ENCODE data around the gene LDB2.

DNA sequence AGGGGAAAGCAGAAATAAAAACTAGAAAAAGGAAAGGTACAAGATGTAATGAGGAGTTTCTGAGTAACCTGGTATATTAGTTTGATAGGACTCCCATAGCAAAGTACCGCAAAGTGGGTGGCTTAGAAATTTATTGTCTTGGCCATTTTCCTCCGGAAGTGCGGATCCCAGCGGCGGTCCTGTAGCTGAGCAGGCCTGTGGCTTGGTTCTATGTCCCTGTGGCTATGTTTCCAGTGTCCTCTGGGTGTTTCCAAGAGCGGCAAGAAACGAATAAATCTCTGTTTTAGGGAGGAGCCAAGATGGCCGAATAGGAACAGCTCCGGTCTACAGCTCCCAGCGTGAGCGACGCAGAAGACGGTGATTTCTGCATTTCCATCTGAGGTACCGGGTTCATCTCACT lies 44.0 kb upstream of the LDB2 start:
- TF ChIP-seq EZH2 (IDR thresholded peaks at IDR 0.05; ENCODE audit: insufficient read depth, low read length), result no peak
- TF ChIP-seq, protein P1, sequence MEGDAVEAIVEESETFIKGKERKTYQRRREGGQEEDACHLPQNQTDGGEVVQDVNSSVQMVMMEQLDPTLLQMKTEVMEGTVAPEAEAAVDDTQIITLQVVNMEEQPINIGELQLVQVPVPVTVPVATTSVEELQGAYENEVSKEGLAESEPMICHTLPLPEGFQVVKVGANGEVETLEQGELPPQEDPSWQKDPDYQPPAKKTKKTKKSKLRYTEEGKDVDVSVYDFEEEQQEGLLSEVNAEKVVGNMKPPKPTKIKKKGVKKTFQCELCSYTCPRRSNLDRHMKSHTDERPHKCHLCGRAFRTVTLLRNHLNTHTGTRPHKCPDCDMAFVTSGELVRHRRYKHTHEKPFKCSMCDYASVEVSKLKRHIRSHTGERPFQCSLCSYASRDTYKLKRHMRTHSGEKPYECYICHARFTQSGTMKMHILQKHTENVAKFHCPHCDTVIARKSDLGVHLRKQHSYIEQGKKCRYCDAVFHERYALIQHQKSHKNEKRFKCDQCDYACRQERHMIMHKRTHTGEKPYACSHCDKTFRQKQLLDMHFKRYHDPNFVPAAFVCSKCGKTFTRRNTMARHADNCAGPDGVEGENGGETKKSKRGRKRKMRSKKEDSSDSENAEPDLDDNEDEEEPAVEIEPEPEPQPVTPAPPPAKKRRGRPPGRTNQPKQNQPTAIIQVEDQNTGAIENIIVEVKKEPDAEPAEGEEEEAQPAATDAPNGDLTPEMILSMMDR (IDR thresholded peaks at IDR 0.05; ENCODE audit: insufficient read depth, low read depth, low read length), result no peak

All from astrocyte (in vitro differentiated cells and primary cell).